Measurements from ENCODE around the gene RNF19B. TPM values are rescaled to one million over a fixed set of nuclear protein-coding genes. Genes with fewer than 3 reads are reported as not detected.

Gene RNF19B
- total and polyA plus RNA-seq, 2 donors from 2014 or later: 17.3 to 30.8 TPM

DNA sequence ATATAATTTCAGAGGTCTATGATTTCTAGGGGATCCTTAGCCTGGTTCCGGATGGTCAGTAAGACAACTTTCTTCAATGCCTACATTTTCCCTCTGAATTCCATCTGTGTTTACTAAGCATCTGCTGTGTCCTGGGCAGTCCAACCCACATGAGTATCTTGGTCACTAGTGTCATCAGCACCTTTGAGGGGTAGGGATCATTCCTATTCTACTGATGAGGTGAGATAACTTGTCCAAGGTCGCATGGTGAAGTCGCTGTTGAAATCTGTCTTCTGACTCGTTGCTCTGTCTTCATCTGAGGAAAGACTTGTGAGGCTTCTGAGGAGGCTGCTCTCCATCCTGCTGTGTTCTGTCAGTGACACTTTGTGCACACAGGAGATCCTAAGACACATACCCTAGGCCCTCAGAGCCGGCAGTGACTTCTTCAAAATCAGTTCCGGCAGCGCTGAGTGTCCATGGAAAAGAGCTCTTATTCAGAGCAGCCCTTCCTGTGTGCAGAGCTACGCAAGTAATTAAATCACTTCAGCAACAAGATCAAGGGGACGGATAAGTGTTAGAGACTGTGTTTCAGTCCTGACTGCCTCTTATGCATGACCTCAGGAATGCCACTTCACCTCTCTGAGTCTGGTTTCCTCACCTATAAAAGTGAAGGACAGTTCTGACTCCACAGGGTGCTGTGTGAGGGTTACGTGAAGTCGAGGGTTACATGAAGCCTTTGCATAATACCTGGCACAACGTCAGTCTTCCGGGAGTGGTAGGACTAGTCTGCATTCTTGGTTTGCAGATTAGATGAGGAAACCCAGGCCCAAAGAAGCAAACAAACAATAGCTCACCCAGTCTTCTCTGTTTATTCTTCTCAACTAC is 43.7 kb upstream of the RNF19B start:
- Histone ChIP-seq H3K9ac (ENCODE audit: low read length in 3 of 3) (no peak overlapping the region), H3K4me1 (ENCODE audit: control insufficient read depth in 2 of 3, insufficient read depth in 2 of 3, low read depth in 1 of 3, low read length in 3 of 3) (peaks cover 0 to 45% (median 36%) of the 10 kb centered on the region in 3 donors), H3K4me3 (ENCODE audit: low read length in 3 of 3) (no peak overlapping the region), H3K9me3 (ENCODE audit: control insufficient read depth in 2 of 3, insufficient read depth in 1 of 3, low read length in 3 of 3) (no peaks in the 10 kb centered on the region), H3K27ac (ENCODE audit: low read depth in 2 of 2, low read length in 2 of 2) (peak overlapping the region in 1 of 2 donors; percentile 29), H3K36me3 (ENCODE audit: control insufficient read depth in 2 of 3, insufficient read depth in 3 of 3, low read length in 3 of 3) (peaks cover 5 to 27% (median 13%) of the 10 kb centered on the region in 3 donors), H3K27me3 (ENCODE audit: control insufficient read depth, insufficient read depth, low read length) (no peaks in the 10 kb centered on the region)
- DNase-seq (no peak), FAIRE-seq (no peak)
- TF ChIP-seq, protein P1, sequence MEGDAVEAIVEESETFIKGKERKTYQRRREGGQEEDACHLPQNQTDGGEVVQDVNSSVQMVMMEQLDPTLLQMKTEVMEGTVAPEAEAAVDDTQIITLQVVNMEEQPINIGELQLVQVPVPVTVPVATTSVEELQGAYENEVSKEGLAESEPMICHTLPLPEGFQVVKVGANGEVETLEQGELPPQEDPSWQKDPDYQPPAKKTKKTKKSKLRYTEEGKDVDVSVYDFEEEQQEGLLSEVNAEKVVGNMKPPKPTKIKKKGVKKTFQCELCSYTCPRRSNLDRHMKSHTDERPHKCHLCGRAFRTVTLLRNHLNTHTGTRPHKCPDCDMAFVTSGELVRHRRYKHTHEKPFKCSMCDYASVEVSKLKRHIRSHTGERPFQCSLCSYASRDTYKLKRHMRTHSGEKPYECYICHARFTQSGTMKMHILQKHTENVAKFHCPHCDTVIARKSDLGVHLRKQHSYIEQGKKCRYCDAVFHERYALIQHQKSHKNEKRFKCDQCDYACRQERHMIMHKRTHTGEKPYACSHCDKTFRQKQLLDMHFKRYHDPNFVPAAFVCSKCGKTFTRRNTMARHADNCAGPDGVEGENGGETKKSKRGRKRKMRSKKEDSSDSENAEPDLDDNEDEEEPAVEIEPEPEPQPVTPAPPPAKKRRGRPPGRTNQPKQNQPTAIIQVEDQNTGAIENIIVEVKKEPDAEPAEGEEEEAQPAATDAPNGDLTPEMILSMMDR (IDR thresholded peaks at IDR 0.05; ENCODE audit: borderline replicate concordance, extremely low read depth, insufficient read depth): no peak
- intact Hi-C loops (cut with DNase I): no loop called here

DNA sequence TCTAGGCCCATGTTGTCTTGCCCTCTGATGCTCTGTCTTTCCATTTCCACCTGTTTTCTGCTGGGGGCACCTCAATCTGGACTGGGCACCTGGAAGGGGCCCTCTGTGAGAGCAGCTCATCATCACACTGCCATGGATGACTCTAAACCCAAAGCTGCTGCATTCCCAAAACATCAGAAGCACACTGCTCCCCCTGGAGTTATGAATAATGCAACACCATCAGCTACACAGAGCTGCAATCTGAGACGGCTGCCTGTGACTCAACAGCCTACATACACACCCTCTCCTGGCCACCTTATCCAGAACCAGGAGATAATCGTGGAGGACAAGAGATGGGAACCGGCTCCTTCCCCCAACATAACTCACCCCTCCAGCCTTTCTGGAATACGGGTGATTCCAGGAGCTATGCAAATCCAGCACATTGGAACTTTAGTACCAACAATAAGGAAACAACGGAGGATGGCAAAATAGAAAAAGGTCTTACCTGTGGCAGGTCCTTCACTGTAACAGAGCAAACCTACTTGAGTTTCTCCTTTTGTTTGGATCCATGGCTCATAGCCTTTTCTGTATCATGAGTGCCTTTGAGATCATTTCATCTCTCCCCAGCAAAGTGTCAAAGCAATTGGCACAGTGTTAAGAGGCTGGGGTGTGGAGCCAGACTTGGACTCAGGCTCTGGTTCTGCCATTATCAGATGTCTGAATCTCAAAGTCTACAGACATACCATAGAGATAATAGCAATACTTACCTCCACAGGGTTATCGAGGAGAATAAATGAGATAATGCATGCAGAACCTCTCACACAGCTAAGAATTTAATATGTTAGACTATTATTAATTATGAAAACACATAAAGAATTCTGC is 42.8 kb upstream of the RNF19B start:
- no peaks in the 10 kb centered on the region for H3K27me3 ChIP-seq (ENCODE audit: control insufficient read depth, insufficient read depth, low read length)
- intact Hi-C loops (cut with DNase I): no loop called here
- FAIRE-seq (no peak), DNase-seq (peak in 3 of 5 donors; percentile 37 to 74 (median 50))
- no peak overlapping the region for H3K9ac ChIP-seq (ENCODE audit: low read length in 3 of 3)
- no peaks in the 10 kb centered on the region for H3K9me3 ChIP-seq (ENCODE audit: control insufficient read depth in 2 of 3, insufficient read depth in 1 of 3, low read length in 3 of 3)
- TF ChIP-seq, protein P1 (IDR thresholded peaks at IDR 0.05; ENCODE audit: borderline replicate concordance, extremely low read depth, insufficient read depth): peak; percentile 38
- peaks cover 5 to 19% (median 13%) of the 10 kb centered on the region in 3 donors for H3K36me3 ChIP-seq (ENCODE audit: control insufficient read depth in 2 of 3, insufficient read depth in 3 of 3, low read length in 3 of 3)
- peaks cover 0 to 45% (median 32%) of the 10 kb centered on the region in 3 donors for H3K4me1 ChIP-seq (ENCODE audit: control insufficient read depth in 2 of 3, insufficient read depth in 2 of 3, low read depth in 1 of 3, low read length in 3 of 3)
- peak overlapping the region in 1 of 2 donors; percentile 30 for H3K27ac ChIP-seq (ENCODE audit: low read depth in 2 of 2, low read length in 2 of 2)
- H3K4me3 ChIP-seq (ENCODE audit: low read length in 3 of 3): no peak overlapping the region

DNA sequence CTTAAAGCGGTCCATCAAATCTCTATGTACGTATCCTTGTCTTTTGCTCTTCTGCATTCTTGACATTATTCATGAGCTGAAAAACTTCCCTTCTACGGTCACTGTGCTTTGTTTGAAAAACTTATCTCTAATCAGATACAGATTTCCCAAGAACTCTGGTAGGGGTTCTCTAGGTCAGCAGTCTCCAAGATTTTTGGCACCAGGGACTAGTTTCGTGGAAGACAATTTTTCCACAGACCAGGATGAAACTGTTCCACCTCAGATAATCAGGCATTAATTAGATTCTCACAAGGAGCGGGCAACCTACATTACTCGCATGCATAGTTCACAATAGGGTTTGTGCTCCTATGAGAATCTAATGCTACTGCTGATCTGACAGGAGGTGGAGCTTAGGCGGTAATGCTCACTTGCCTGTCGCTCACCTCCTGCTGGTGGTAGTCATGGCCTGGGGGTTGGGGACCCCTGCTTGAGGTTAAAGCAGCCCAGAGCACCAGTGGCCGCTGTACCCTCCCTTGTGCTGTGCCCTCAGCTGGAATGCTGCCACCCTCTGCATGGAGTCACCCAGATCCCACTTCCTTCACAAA is 41.3 kb upstream of the RNF19B start:
- peak overlapping the region in 1 of 3 donors; percentile 8 for H3K9ac ChIP-seq (ENCODE audit: low read length in 3 of 3)
- intact Hi-C loops (cut with DNase I): no loop called here

More for the DNA sequence above, 41.3 kb upstream of the RNF19B start:
- no peak for FAIRE-seq
- Histone ChIP-seq H3K27ac (ENCODE audit: low read depth in 2 of 2, low read length in 2 of 2) (peak overlapping the region in 1 of 2 donors; percentile 30), H3K36me3 (ENCODE audit: control insufficient read depth in 2 of 3, insufficient read depth in 3 of 3, low read length in 3 of 3) (peaks cover 3 to 13% (median 10%) of the 10 kb centered on the region in 3 donors), H3K4me3 (ENCODE audit: low read length in 3 of 3) (no peak overlapping the region), H3K9me3 (ENCODE audit: control insufficient read depth in 2 of 3, insufficient read depth in 1 of 3, low read length in 3 of 3) (no peaks in the 10 kb centered on the region), H3K4me1 (ENCODE audit: control insufficient read depth in 2 of 3, insufficient read depth in 2 of 3, low read depth in 1 of 3, low read length in 3 of 3) (peaks cover 0 to 44% (median 31%) of the 10 kb centered on the region in 3 donors), H3K27me3 (ENCODE audit: control insufficient read depth, insufficient read depth, low read length) (no peaks in the 10 kb centered on the region)
- DNase-seq: no peak
- TF ChIP-seq, protein P1 (IDR thresholded peaks at IDR 0.05; ENCODE audit: borderline replicate concordance, extremely low read depth, insufficient read depth): no peak
